GM12878 (cell line): ENCODE results near the gene PHOX2A. TPM values are rescaled to one million over a fixed set of nuclear protein-coding genes. Genes with fewer than 3 reads are reported as not detected.

ENCODE experiments used
- ATAC-seq: fragments of 200-7000 bp; cut with Tn5 transposase; 3 replicates; pipeline ENCODE4 v1.9.1; 2020; ENCODE audit warnings: mild to moderate bottlenecking, moderate library complexity
- BruUV-seq: library from RNA; stranded (reverse); fragments of 400-500 nt; replicated peaks from 2 replicates; lab custom pipeline; 2021; lab: Mats Ljungman, UMichigan
- CTCF ChIA-PET: fragments of 300-600 bp; sonication (Branson Sonifier 250); formaldehyde crosslinking; extraction: SDS; loops from one replicate; lab custom pipeline; 2021; ENCODE audit warnings: inconsistent platforms; lab: Yijun Ruan, JAX
- POLR2A ChIA-PET: fragments of 350-600 bp; formaldehyde crosslinking; extraction: SDS; loops from one replicate; lab custom pipeline; 2021; ENCODE audit warnings: inconsistent platforms; lab: Charles Lee
- RAD21 ChIA-PET: fragments of 300-600 bp; sonication (Branson Sonifier 250); formaldehyde crosslinking; loops from one replicate; lab custom pipeline; 2023; ENCODE audit warnings: antibody characterized with exemption; ENCODE audit not compliant: unreplicated experiment; lab: Charles Lee
- SMC1A ChIA-PET: fragments of 300-600 bp; sonication (Branson Sonifier 250); formaldehyde crosslinking; loops from one replicate; lab custom pipeline; 2023; ENCODE audit not compliant: unreplicated experiment, uncharacterized antibody; lab: Charles Lee
- DNase-seq: peaks from one replicate; pipeline ENCODE4 v3.0.0-alpha.2; 2011; ENCODE audit warnings: low read depth, low spot score
- FAIRE-seq: peaks from 3 replicates; lab custom pipeline; 2011; peaks lifted over from hg19 to GRCh38; lab: Jason Lieb, UNC
- H2AFZ ChIP-seq: 2 replicates; pipeline ENCODE4 v1.6.0; 2011; ENCODE audit warnings: low read depth, low read length, control low read depth; ENCODE audit not compliant: control insufficient read depth
- H3K27ac ChIP-seq: 2 replicates; pipeline ENCODE4 v1.5.1; 2011; ENCODE audit warnings: control low read depth; ENCODE audit not compliant: control insufficient read depth, insufficient read depth
- H3K27me3 ChIP-seq, 2 experiments: replicated peaks in 1 of 2; 2 replicates each; pipeline versions ENCODE4 v1.6.0 to v1.6.1; 2011; ENCODE audit warnings: low read length in 1 of 2; ENCODE audit not compliant: control insufficient read depth in 2 of 2, insufficient read depth in 2 of 2
- H3K36me3 ChIP-seq, 2 experiments: 2 replicates each; pipeline ENCODE4 v1.5.1; 2011; ENCODE audit warnings: low read length in 1 of 2; ENCODE audit not compliant: control insufficient read depth in 2 of 2, insufficient read depth in 2 of 2
- H3K4me1 ChIP-seq: 2 replicates; pipeline ENCODE4 v1.6.1; 2011; ENCODE audit warnings: mild to moderate bottlenecking, low read length, moderate library complexity, mixed read lengths; ENCODE audit not compliant: control insufficient read depth, insufficient read depth
- H3K4me2 ChIP-seq: 2 replicates; pipeline ENCODE4 v1.6.0; 2011; ENCODE audit warnings: control low read depth; ENCODE audit not compliant: control insufficient read depth, insufficient read depth
- H3K4me3 ChIP-seq: fragments of 200-600 bp; sonication (generic); 2 replicates; pipeline ENCODE4 v1.5.1; 2016
- H3K79me2 ChIP-seq: 2 replicates; pipeline ENCODE4 v1.6.0; 2011; ENCODE audit warnings: low read length; ENCODE audit not compliant: control insufficient read depth, insufficient read depth
- H3K9ac ChIP-seq: 2 replicates; pipeline ENCODE4 v1.8.0; 2011; ENCODE audit warnings: low read length, control low read depth, mixed read lengths; ENCODE audit not compliant: control insufficient read depth, insufficient read depth
- H3K9me3 ChIP-seq: replicated peaks from 3 replicates; pipeline ENCODE4 v1.5.1; 2011; ENCODE audit warnings: mild to moderate bottlenecking, low read length; ENCODE audit not compliant: control insufficient read depth, insufficient read depth
- H4K20me1 ChIP-seq: 2 replicates; pipeline ENCODE4 v1.6.0; 2011; ENCODE audit not compliant: control insufficient read depth, insufficient read depth
- ASH2L ChIP-seq: fragments of 300-600, 200-600 bp; sonication (generic); IDR thresholded peaks from 2 replicates; pipeline ENCODE4 v1.6.1; 2017; ENCODE audit warnings: low read depth, mild to moderate bottlenecking, borderline replicate concordance
- CBX3 ChIP-seq: fragments of 200-600 bp; sonication (generic); IDR thresholded peaks from 2 replicates; pipeline ENCODE4 v1.6.1; 2016; ENCODE audit warnings: low read depth, borderline replicate concordance
- EGR1 ChIP-seq, 2 experiments: IDR thresholded peaks; 1 replicate in 1 of 2; 2 replicates in 1 of 2; pipeline ENCODE4 v1.6.1; 2011 to 2012; ENCODE audit warnings: low read depth in 2 of 2, low read length in 2 of 2, borderline replicate concordance in 1 of 2, mild to moderate bottlenecking in 1 of 2, moderate library complexity in 1 of 2
- EZH2 ChIP-seq: IDR thresholded peaks from 2 replicates; pipeline ENCODE4 v1.6.1; 2012; ENCODE audit warnings: low read depth, mild to moderate bottlenecking, control low read depth, inconsistent platforms, low read length, borderline replicate concordance; ENCODE audit not compliant: control insufficient read depth
- IKZF1 ChIP-seq: fragments of 450-650 bp; conservative IDR thresholded peaks from 2 replicates; pipeline ENCODE4 v1.6.1; 2017; ENCODE audit warnings: antibody characterized with exemption, mild to moderate bottlenecking
- PKNOX1 ChIP-seq: fragments of 450-650 bp; IDR thresholded peaks from 2 replicates; pipeline ENCODE4 v1.6.1; 2016; ENCODE audit warnings: mild to moderate bottlenecking
- POU2F2 ChIP-seq: IDR thresholded peaks from 3 replicates; pipeline ENCODE4 v1.6.1; 2011; ENCODE audit warnings: low read depth, mild to moderate bottlenecking, low read length, borderline replicate concordance
- RELB ChIP-seq: fragments of 450-650 bp; IDR thresholded peaks from 2 replicates; pipeline ENCODE4 v1.6.1; 2017; ENCODE audit warnings: low read depth, mild to moderate bottlenecking, moderate library complexity
- ZNF384 ChIP-seq: IDR thresholded peaks from 2 replicates; pipeline ENCODE4 v1.6.1; 2012; ENCODE audit warnings: low read depth, mild to moderate bottlenecking, low read length, improper control_type of control experiment, borderline replicate concordance
- WGBS: methylation state at CpG from one replicate; pipeline ENCODE4 v1.1.6; 2016; ENCODE audit warnings: low lambda C conversion rate; ENCODE audit not compliant: insufficient replicate concordance, insufficient coverage; ENCODE audit errors: missing lambda C conversion rate; 5-methylcytosine and 5-hydroxymethylcytosine counted together
- in situ Hi-C: fragments of 300-500 bp; cut with MboI; formaldehyde crosslinking; loops from 9 replicates; pipeline ENCODE4 v1.14.3; 2018; ENCODE audit warnings: mixed read lengths
- intact Hi-C: fragments of 100-400 bp; cut with micrococcal nuclease; formaldehyde crosslinking; loops from one replicate; pipeline ENCODE4 v1.14.2; 2022; ENCODE audit not compliant: unreplicated experiment
- polyA plus RNA-seq, 11 experiments: library from polyadenylated mRNA; depleted of rRNA in 4 of 11; unstranded in 6 of 11; stranded (reverse) in 5 of 11; fragments of >200 nt; fragmentation: Nextera tagmentation in 4 of 11; fragmentation: Illumina TruSeq in 1 of 11; extraction: Ambion mirVana in 4 of 11; extraction: Trizol in 1 of 11; gene quantifications; 1 replicate in 1 of 11; 2 replicates in 10 of 11; pipeline versions ENCODE4 v1.2.1 to v1.2.3, GENCODE V29; 2011 to 2016; ENCODE audit warnings: inconsistent platforms in 2 of 11, missing spikeins in 2 of 11, low read depth in 1 of 11
- total RNA-seq, 4 experiments: library from RNA; depleted of rRNA in 3 of 4; stranded (reverse); fragments of >200 nt in 3 of 4; fragmentation: Illumina TruSeq in 1 of 4; extraction: Trizol in 1 of 4; gene quantifications; 2 replicates each; pipeline versions ENCODE4 v1.2.1 to v1.2.3, GENCODE V29; 2013 to 2021
- TF ChIP-seq, protein P1 (sequence below): fragments of 450-650 bp; IDR thresholded peaks from 2 replicates; pipeline ENCODE4 v1.6.1; 2016; ENCODE audit warnings: mild to moderate bottlenecking, moderate library complexity, borderline replicate concordance

PHOX2A gene
- total and polyA plus RNA-seq, 10 of the 15 experiments (the other 5 are each of a cell fraction or from before 2014, with no cell fraction given), result not detected

DNA sequence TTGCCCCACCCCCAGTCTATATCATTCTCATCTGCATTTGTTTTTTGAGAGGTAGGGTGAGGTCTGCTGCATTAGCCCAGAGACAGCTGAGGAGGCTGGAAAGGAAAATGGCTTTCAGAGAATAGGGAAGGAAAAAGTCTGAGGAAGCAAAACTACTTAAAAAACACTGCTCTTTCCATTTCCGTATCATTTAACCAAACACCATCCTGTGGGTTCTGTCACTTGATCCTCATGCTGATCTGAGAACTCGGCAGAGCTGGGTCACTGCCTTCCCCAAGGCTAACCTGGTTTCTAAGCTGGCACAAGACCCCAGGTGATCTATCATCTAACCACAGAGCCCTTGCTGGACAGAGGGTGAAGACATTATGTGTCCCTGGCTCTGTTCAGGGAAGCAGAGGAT, 26.1 kb downstream of the PHOX2A start:
- TF ChIP-seq EGR1 (IDR thresholded peaks at IDR 0.05; ENCODE audit: borderline replicate concordance in 1 of 2, low read depth in 2 of 2, low read length in 2 of 2), result no peak
- no TSS peak for BruUV-seq
- Histone ChIP-seq H3K4me3 (no peak overlapping the region), H3K27me3 (no peaks in the 10 kb centered on the region), H4K20me1 (no peaks in the 10 kb centered on the region), H3K27ac (no peak overlapping the region), H3K79me2 (no peaks in the 10 kb centered on the region; the same call in 1 of the 2 replicates), H3K4me2 (no peak overlapping the region), H2AFZ (no peak overlapping the region), H3K9ac (no peak overlapping the region), H3K36me3 (no peaks in the 10 kb centered on the region), H3K4me1 (peaks cover 15% of the 10 kb centered on the region), H3K9me3 (no peaks in the 10 kb centered on the region)
- intact Hi-C loops (no loop called here), in situ Hi-C loops (no loop called here)
- ChIA-PET POLR2A (no interaction called here), SMC1A (no interaction called here), CTCF (no interaction called here), RAD21 (no interaction called here)
- 0% methylated on average over 2 of the region's 2 CpGs for WGBS
- no peak for FAIRE-seq
- no peak for ATAC-seq
- DNase-seq, result no peak

DNA sequence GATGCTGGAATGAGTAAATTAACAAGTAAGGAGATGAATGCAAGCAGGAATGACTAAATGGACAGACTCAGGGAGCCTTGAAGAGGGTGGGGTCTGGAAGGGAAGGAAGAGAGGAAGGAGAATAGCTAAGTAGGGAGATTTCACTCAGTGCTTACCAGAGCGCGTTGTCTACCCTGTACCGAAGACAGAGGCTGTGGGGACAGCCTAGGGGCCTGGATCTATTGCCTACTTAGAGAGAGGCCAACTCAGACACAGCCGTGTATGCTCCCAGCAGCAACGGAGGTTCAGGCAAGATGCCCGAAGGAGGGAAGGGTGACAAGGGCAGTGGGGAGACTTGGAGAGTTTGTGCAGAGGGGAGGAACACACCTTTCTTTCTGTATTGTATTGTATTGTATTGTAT, 27.3 kb downstream of the PHOX2A start, which contains the start of gene FOLR2:
Gene FOLR2, plus strand, starts transcription at position 157 of the 400 bp plus-strand sequence. CDS start 1,791 bp downstream, outside the sequence.
- no TSS peak for BruUV-seq
- Histone ChIP-seq H3K4me3 (no peak within 1 kb of the TSS), H3K36me3 (no peaks in the 10 kb centered on the region), H3K4me1 (peaks cover 7% of the 10 kb centered on the region), H3K4me2 (no peak within 1 kb of the TSS), H2AFZ (no peak within 1 kb of the TSS), H3K9ac (no peak within 1 kb of the TSS), H3K27ac (no peak within 1 kb of the TSS), H3K9me3 (no peaks in the 10 kb centered on the region), H4K20me1 (no peaks in the 10 kb centered on the region), H3K79me2 (no peaks in the 10 kb centered on the region), H3K27me3 (no peaks in the 10 kb centered on the region)
- intact Hi-C loops, result no loop called here
- SMC1A ChIA-PET, result interaction anchor here (1.0 kb wide), 1 partner anchor 33 kb away, joined by 5 read pairs; no protein-coding TSS in a partner anchor
- no peak for FAIRE-seq
- 56% methylated on average over 6 of the region's 6 CpGs for WGBS
- POLR2A ChIA-PET, result interaction anchor here (0.5 kb wide), 1 partner anchor 57 kb away, joined by 3 read pairs; no protein-coding TSS in a partner anchor
- ATAC-seq, result no peak
- CTCF ChIA-PET, result interaction anchor here (1.2 kb wide), 1 partner anchor 33 kb away, joined by 3 read pairs; no protein-coding TSS in a partner anchor
- DNase-seq, result no peak
- in situ Hi-C loops, result no loop called here
- RAD21 ChIA-PET, result no interaction called here
- no peak for TF ChIP-seq IKZF1
- no peak for TF ChIP-seq ZNF384
- no peak for TF ChIP-seq CBX3
- no peak for TF ChIP-seq EZH2
- TF ChIP-seq, protein P1, sequence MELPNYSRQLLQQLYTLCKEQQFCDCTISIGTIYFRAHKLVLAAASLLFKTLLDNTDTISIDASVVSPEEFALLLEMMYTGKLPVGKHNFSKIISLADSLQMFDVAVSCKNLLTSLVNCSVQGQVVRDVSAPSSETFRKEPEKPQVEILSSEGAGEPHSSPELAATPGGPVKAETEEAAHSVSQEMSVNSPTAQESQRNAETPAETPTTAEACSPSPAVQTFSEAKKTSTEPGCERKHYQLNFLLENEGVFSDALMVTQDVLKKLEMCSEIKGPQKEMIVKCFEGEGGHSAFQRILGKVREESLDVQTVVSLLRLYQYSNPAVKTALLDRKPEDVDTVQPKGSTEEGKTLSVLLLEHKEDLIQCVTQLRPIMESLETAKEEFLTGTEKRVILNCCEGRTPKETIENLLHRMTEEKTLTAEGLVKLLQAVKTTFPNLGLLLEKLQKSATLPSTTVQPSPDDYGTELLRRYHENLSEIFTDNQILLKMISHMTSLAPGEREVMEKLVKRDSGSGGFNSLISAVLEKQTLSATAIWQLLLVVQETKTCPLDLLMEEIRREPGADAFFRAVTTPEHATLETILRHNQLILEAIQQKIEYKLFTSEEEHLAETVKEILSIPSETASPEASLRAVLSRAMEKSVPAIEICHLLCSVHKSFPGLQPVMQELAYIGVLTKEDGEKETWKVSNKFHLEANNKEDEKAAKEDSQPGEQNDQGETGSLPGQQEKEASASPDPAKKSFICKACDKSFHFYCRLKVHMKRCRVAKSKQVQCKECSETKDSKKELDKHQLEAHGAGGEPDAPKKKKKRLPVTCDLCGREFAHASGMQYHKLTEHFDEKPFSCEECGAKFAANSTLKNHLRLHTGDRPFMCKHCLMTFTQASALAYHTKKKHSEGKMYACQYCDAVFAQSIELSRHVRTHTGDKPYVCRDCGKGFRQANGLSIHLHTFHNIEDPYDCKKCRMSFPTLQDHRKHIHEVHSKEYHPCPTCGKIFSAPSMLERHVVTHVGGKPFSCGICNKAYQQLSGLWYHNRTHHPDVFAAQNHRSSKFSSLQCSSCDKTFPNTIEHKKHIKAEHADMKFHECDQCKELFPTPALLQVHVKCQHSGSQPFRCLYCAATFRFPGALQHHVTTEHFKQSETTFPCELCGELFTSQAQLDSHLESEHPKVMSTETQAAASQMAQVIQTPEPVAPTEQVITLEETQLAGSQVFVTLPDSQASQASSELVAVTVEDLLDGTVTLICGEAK, result no peak
- no peak for TF ChIP-seq POU2F2
- TF ChIP-seq PKNOX1, result no peak
- TF ChIP-seq RELB, result no peak
- TF ChIP-seq ASH2L, result no peak
